ENCODE data around the gene AMY1C. TPM values are rescaled to one million over a fixed set of nuclear protein-coding genes. Genes with fewer than 3 reads are reported as not detected.
A peak's percentile ranks its signal among the peaks of the same experiment; 100 is the strongest.
"Not testable (repeated sequence)": the region's sequence is repeated elsewhere in the genome, so short reads cannot be mapped to it uniquely, and the experiment has no call there.

Gene AMY1C
- total RNA-seq = not detected in 3 replicates
- long read RNA-seq = 0 reads

- H3K27me3 Mint-ChIP-seq (ENCODE audit: low read depth); H3K9me3 Mint-ChIP-seq (ENCODE audit: low read depth); DNase-seq (ENCODE audit: low spot score); H3K4me1 Mint-ChIP-seq (ENCODE audit: low read depth); H3K27ac Mint-ChIP-seq (ENCODE audit: unreplicated experiment); H3K36me3 Mint-ChIP-seq (ENCODE audit: low read depth); H3K4me3 Mint-ChIP-seq (ENCODE audit: unreplicated experiment): not testable (repeated sequence)
Measured at GRCh38 chr1:103749598-103749997, at the start of gene AMY1C. Gene AMY1C (plus strand): TSS chr1:103749898. CDS start chr1:103750470, 572 bp downstream.

- H3K9me3 Mint-ChIP-seq (ENCODE audit: low read depth); H3K27ac Mint-ChIP-seq (ENCODE audit: unreplicated experiment); H3K4me1 Mint-ChIP-seq (ENCODE audit: low read depth); H3K27me3 Mint-ChIP-seq (ENCODE audit: low read depth); DNase-seq (ENCODE audit: low spot score); H3K36me3 Mint-ChIP-seq (ENCODE audit: low read depth); H3K4me3 Mint-ChIP-seq (ENCODE audit: unreplicated experiment): not testable (repeated sequence)
Measured at GRCh38 chr1:103700669-103701068, 49.0 kb upstream of the AMY1C start.

- not testable (repeated sequence) for H3K9me3 Mint-ChIP-seq (ENCODE audit: low read depth); H3K4me3 Mint-ChIP-seq (ENCODE audit: unreplicated experiment); H3K36me3 Mint-ChIP-seq (ENCODE audit: low read depth); H3K27ac Mint-ChIP-seq (ENCODE audit: unreplicated experiment); H3K4me1 Mint-ChIP-seq (ENCODE audit: low read depth); H3K27me3 Mint-ChIP-seq (ENCODE audit: low read depth); DNase-seq (ENCODE audit: low spot score)
Measured at GRCh38 chr1:103701256-103701655, 48.4 kb upstream of the AMY1C start.

GRCh38 chr1:103707670-103708069 lies 42.0 kb upstream of the AMY1C start:
- H3K9me3 Mint-ChIP-seq (ENCODE audit: low read depth); H3K4me1 Mint-ChIP-seq (ENCODE audit: low read depth); H3K36me3 Mint-ChIP-seq (ENCODE audit: low read depth); DNase-seq (ENCODE audit: low spot score); H3K27ac Mint-ChIP-seq (ENCODE audit: unreplicated experiment); H3K4me3 Mint-ChIP-seq (ENCODE audit: unreplicated experiment); H3K27me3 Mint-ChIP-seq (ENCODE audit: low read depth): not testable (repeated sequence)

- DNase-seq (ENCODE audit: low spot score); H3K9me3 Mint-ChIP-seq (ENCODE audit: low read depth); H3K36me3 Mint-ChIP-seq (ENCODE audit: low read depth); H3K4me1 Mint-ChIP-seq (ENCODE audit: low read depth); H3K27me3 Mint-ChIP-seq (ENCODE audit: low read depth); H3K4me3 Mint-ChIP-seq (ENCODE audit: unreplicated experiment); H3K27ac Mint-ChIP-seq (ENCODE audit: unreplicated experiment): not testable (repeated sequence)
Measured at GRCh38 chr1:103710381-103710780, 39.3 kb upstream of the AMY1C start.

GRCh38 chr1:103717404-103717803 lies 32.3 kb upstream of the AMY1C start:
- peak; percentile 48 for DNase-seq (ENCODE audit: low spot score)
- H3K4me1 Mint-ChIP-seq (ENCODE audit: low read depth); H3K4me3 Mint-ChIP-seq (ENCODE audit: unreplicated experiment); H3K9me3 Mint-ChIP-seq (ENCODE audit: low read depth); H3K27ac Mint-ChIP-seq (ENCODE audit: unreplicated experiment); H3K36me3 Mint-ChIP-seq (ENCODE audit: low read depth); H3K27me3 Mint-ChIP-seq (ENCODE audit: low read depth): not testable (repeated sequence)

- H3K4me3 Mint-ChIP-seq (ENCODE audit: unreplicated experiment); H3K27ac Mint-ChIP-seq (ENCODE audit: unreplicated experiment); H3K4me1 Mint-ChIP-seq (ENCODE audit: low read depth); H3K27me3 Mint-ChIP-seq (ENCODE audit: low read depth); H3K9me3 Mint-ChIP-seq (ENCODE audit: low read depth); DNase-seq (ENCODE audit: low spot score); H3K36me3 Mint-ChIP-seq (ENCODE audit: low read depth): not testable (repeated sequence)
Measured at GRCh38 chr1:103721473-103721872, 28.2 kb upstream of the AMY1C start.

- not testable (repeated sequence) for H3K27me3 Mint-ChIP-seq (ENCODE audit: low read depth); H3K4me1 Mint-ChIP-seq (ENCODE audit: low read depth); H3K27ac Mint-ChIP-seq (ENCODE audit: unreplicated experiment); H3K36me3 Mint-ChIP-seq (ENCODE audit: low read depth); H3K9me3 Mint-ChIP-seq (ENCODE audit: low read depth); H3K4me3 Mint-ChIP-seq (ENCODE audit: unreplicated experiment); DNase-seq (ENCODE audit: low spot score)
Measured at GRCh38 chr1:103735334-103735733, 14.4 kb upstream of the AMY1C start.

- H3K4me3 Mint-ChIP-seq (ENCODE audit: unreplicated experiment); H3K27ac Mint-ChIP-seq (ENCODE audit: unreplicated experiment); DNase-seq (ENCODE audit: low spot score); H3K27me3 Mint-ChIP-seq (ENCODE audit: low read depth); H3K4me1 Mint-ChIP-seq (ENCODE audit: low read depth); H3K9me3 Mint-ChIP-seq (ENCODE audit: low read depth); H3K36me3 Mint-ChIP-seq (ENCODE audit: low read depth): not testable (repeated sequence)
Measured at GRCh38 chr1:103738031-103738430, 11.7 kb upstream of the AMY1C start.

- not testable (repeated sequence) for H3K4me3 Mint-ChIP-seq (ENCODE audit: unreplicated experiment); DNase-seq (ENCODE audit: low spot score); H3K36me3 Mint-ChIP-seq (ENCODE audit: low read depth); H3K27me3 Mint-ChIP-seq (ENCODE audit: low read depth); H3K4me1 Mint-ChIP-seq (ENCODE audit: low read depth); H3K9me3 Mint-ChIP-seq (ENCODE audit: low read depth); H3K27ac Mint-ChIP-seq (ENCODE audit: unreplicated experiment)
Measured at GRCh38 chr1:103744449-103744848, 5.2 kb upstream of the AMY1C start.

- not testable (repeated sequence) for DNase-seq (ENCODE audit: low spot score); H3K27ac Mint-ChIP-seq (ENCODE audit: unreplicated experiment); H3K9me3 Mint-ChIP-seq (ENCODE audit: low read depth); H3K27me3 Mint-ChIP-seq (ENCODE audit: low read depth); H3K4me1 Mint-ChIP-seq (ENCODE audit: low read depth); H3K36me3 Mint-ChIP-seq (ENCODE audit: low read depth); H3K4me3 Mint-ChIP-seq (ENCODE audit: unreplicated experiment)
Measured at GRCh38 chr1:103745040-103745439, 4.7 kb upstream of the AMY1C start.

GRCh38 chr1:103748273-103748672 lies 1.4 kb upstream of the AMY1C start:
- not testable (repeated sequence) for H3K36me3 Mint-ChIP-seq (ENCODE audit: low read depth); H3K27ac Mint-ChIP-seq (ENCODE audit: unreplicated experiment); H3K27me3 Mint-ChIP-seq (ENCODE audit: low read depth); H3K4me1 Mint-ChIP-seq (ENCODE audit: low read depth); DNase-seq (ENCODE audit: low spot score); H3K4me3 Mint-ChIP-seq (ENCODE audit: unreplicated experiment); H3K9me3 Mint-ChIP-seq (ENCODE audit: low read depth)
